HG03103 (cell line): ENCODE results near the gene PLD3.
"Not testable (repeated sequence)": the region's sequence is repeated elsewhere in the genome, so short reads cannot be mapped to it uniquely, and the experiment has no call there.

ENCODE experiments used
- ATAC-seq: cut with Tn5 transposase; IDR thresholded peaks from one replicate; pipeline ENCODE4 v1.9.1; 2021; ENCODE audit warnings: low read depth; ENCODE audit not compliant: unreplicated experiment

Gene PLD3

DNA sequence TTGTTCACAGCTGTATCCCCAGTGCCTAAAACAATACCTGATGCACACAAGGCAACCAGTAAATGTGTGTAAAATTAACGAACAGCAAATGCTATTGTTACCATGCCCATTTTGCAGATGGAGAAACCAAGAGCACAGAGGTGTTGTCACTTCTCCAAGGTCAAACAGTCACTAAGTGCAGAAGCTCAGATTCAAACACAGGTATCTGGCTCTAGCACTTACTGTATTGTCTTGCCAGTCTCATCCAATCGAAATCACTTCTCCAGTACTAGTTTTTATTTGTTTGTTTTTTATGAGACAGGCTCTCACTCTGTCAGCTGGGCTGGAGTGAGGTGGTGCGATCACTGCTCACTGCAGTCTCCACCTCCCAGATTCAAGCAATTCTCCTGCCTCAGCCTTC, 13.7 kb downstream of the PLD3 start:
- ATAC-seq, result no peak

DNA sequence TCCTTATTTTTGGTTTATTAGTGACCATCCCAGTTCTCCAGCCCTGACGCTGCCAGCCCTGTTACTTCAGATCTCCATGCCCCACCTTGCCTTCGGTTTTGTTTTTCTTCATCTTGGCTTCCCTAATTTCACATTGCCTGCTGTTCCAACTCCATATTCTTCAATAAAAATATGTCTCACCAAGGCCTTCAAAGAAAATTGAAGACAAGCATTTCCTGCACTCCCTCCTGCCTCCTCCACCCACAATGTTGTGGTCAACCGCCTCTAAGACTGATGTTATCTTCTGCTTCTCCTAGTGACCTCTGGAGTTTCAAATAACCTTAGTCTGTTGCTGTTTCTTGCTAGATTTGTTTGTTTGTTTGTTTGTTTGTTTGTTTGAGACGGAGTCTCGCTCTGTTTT, 14.6 kb downstream of the PLD3 start:
- no peak for ATAC-seq

GRCh38 chr19:40365010-40365409, 16.5 kb downstream of the PLD3 start:
- no peak for ATAC-seq

- no peak for ATAC-seq
Measured at GRCh38 chr19:40365613-40366401, 17.3 kb downstream of the PLD3 start.

DNA sequence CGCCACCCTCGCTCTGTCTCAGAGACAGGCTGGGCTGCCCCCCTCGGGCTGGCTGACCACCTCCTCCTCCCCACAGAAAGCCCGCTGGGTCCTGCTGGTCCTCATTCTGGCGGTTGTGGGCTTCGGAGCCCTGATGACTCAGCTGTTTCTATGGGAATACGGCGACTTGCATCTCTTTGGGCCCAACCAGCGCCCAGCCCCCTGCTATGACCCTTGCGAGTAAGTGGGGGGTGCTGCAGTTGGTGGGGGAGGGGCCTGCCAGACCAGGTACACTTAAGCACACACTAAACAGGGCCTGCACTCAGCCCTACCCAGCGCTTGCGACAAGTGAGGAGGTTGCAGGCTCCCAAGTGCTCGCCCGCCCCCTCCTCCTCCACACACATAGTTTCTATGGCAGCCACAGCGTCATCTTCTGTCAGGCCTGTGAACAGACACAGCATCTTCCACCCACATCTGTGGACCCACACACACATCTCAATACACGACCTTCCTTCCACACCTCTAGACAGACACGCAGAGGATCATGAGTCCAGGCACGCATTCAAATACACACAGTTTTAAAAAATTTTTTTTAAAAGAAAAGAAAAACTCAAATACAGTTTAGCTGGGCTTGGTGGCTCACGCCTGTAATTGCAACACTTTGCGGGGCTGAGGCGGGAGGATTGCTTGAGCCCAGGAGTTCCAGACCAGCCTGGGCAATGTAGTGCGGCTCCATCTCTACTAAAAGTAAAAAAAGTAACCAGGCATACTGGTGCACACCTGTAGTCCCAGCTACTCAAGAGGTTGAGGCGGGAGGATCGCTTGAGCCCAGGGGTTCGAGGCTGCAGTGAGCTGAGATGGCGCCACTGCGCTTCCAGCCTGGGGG, 18.4 kb downstream of the PLD3 start:
- no peak for ATAC-seq

GRCh38 chr19:40367577-40368434, 19.3 kb downstream of the PLD3 start:
- ATAC-seq, result no peak

DNA sequence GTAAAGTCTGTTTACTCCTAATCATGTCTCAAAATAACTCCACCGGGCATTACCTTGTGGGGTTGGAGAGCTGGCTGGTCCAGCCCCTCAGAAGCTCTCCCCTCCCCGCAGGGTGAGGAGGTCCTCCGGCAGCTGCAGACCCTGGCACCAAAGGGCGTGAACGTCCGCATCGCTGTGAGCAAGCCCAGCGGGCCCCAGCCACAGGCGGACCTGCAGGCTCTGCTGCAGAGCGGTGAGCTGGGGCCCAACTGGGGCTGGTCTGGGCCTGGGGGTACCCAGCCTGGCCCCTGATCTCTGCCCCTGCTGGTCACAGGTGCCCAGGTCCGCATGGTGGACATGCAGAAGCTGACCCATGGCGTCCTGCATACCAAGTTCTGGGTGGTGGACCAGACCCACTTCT, 21.3 kb downstream of the PLD3 start:
- ATAC-seq, result no peak

GRCh38 chr19:40370253-40370652, 21.8 kb downstream of the PLD3 start:
- ATAC-seq, result not testable (repeated sequence)

- no peak for ATAC-seq
Measured at GRCh38 chr19:40370997-40371801, 22.7 kb downstream of the PLD3 start.

GRCh38 chr19:40371802-40372122, 23.3 kb downstream of the PLD3 start:
- no peak for ATAC-seq

GRCh38 chr19:40374084-40374483, 25.6 kb downstream of the PLD3 start:
- no peak for ATAC-seq

DNA sequence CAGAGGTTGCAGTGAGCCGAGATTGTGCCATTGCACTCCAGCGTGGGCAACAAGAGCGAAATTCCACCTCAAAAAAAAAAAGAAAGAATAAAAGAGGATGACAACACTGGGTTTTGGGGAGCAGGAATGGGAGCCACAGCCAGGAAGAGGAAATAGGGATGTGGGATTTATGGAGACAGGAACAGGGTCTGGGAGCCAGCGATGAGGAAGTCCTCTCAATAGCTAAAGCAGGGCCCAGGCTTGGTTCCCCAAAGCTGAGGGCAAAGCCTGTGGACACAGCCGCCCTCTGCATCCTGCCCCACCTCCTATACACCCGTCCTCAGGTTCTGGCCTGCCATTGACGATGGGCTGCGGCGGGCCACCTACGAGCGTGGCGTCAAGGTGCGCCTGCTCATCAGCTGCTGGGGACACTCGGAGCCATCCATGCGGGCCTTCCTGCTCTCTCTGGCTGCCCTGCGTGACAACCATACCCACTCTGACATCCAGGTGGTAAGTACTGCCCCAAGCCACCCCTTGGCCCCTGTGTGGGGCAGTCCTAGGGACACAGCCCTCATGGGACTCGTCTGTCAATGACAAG, 27.9 kb downstream of the PLD3 start:
- ATAC-seq, result no peak

DNA sequence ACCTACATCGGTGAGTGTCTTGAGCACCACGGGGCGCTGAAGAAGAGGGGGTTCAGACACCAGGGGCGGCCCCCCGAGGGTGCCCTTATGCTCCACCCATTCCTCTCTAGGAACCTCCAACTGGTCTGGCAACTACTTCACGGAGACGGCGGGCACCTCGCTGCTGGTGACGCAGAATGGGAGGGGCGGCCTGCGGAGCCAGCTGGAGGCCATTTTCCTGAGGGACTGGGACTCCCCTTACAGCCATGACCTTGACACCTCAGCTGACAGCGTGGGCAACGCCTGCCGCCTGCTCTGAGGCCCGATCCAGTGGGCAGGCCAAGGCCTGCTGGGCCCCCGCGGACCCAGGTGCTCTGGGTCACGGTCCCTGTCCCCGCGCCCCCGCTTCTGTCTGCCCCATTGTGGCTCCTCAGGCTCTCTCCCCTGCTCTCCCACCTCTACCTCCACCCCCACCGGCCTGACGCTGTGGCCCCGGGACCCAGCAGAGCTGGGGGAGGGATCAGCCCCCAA, 29.4 kb downstream of the PLD3 start:
- ATAC-seq, result no peak

DNA sequence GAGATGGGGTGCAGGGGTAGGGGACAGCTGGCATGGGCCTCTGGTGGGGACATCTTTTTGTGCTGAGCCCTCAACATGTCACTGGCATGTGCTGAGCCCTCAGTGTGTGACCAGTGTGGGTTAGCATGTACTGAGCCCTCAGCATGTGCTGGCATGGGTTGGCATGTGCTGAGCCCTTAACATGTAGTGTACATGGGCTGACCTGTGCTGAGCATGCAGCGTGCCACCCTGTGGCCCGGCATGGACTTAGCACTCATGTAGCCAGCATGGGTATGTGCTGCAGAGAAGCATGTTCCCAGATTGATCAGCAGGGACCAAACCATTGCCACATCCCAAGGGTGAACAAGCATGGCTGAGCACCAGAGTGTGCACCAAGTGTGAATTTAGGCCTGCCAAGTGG, 30.0 kb downstream of the PLD3 start:
- ATAC-seq, result no peak

DNA sequence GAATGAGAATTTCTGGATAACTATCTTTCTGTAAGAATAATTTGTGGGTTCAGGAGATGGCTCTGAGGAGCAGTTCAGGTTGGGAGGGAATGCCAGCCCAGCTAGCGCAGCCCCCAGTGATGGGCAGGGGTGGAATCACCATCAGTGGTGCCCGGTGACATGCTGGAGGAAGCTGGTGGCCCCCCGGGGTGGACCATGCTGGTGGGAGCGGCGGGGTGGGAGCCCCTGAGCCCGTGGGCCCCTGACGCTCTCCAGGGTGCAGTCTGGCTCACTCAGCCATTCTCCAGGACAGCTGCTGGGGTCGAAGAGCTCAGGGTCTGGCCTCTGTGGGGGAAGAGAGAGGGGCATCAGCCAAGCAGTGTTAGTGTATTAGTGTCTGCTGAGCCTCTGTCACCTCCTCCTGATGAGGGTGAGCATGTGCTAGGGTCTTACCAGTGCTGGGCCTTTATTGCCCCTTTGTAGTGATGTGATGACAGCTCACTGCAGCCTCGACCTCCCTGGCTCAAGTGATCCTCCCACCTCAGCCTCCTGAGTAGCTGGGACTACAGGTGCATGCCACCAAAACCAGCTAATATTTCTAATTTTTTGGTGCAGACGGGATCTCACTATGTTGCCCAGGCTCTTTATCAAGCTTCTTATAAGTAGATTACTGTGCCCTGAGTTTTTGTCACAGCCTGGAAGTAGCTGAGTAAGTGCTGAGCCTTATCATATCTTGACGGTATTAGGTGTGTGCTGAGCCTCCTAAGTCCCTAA, 31.1 kb downstream of the PLD3 start:
- ATAC-seq, result no peak

GRCh38 chr19:40380199-40381037, 31.9 kb downstream of the PLD3 start:
- no peak for ATAC-seq

DNA sequence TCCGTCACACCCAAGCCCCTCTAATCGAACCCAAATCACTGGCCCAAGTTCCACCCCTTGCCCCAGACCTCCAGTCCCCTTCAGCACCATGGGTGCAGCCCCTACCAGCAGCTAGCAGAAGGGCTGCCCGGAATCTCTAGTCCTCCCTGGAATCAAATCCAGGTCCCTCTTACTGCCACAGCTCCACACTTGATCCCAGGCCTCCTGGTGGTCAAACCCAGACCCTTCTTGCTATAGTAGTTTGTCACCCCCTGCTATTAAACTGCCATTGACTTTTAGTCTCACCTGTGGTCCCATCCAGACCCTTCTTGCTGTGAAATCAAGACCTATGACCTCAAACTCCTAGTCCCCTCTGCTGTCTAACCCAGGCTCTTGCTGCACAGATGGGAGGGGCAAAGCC, 32.8 kb downstream of the PLD3 start:
- ATAC-seq, result no peak

- ATAC-seq, result no peak
Measured at GRCh38 chr19:40383668-40384248, 35.3 kb downstream of the PLD3 start.
